CD4-positive, alpha-beta T cell treated with Interleukin-1 beta for 1 hour (primary cell): Measurements from ENCODE around the gene C20orf96.
"Not testable (repeated sequence)": the region's sequence is repeated elsewhere in the genome, so short reads cannot be mapped to it uniquely, and the experiment has no call there.

Experiments
- DNase-seq, 2 donors: peaks; one replicate each; pipeline ENCODE4 v3.0.0-alpha.2; 2020 to 2022

The C20orf96 gene

GRCh38 chr20:226958-227357 lies 63.6 kb downstream of the C20orf96 start, which contains the start of gene DEFB129:
TSS of gene DEFB129 (plus strand) at chr20:227258. CDS start at chr20:227289, 31 bp downstream.
- DNase-seq: no peak

- DNase-seq: not testable (repeated sequence)
Observed at GRCh38 chr20:225879-226278, 64.7 kb downstream of the C20orf96 start.

- no peak for DNase-seq
Observed at GRCh38 chr20:221258-221830, 69.2 kb downstream of the C20orf96 start.
